Bronchial epithelial cell (primary cell): ENCODE results near the gene HEMGN. TPM values are rescaled to one million over a fixed set of nuclear protein-coding genes. Genes with fewer than 3 reads are reported as not detected.

ENCODE experiments used
- DNase-seq: peaks from one replicate; pipeline ENCODE4 v3.0.0-alpha.2; 2010; ENCODE audit warnings: low read depth
- FAIRE-seq: peaks from 2 replicates; lab custom pipeline; 2011; peaks lifted over from hg19 to GRCh38; lab: Jason Lieb, UNC
- H3K27me3 ChIP-seq: 2 replicates; pipeline ENCODE4 v1.5.1; 2011; ENCODE audit warnings: low read length; ENCODE audit not compliant: control insufficient read depth, insufficient read depth
- H3K36me3 ChIP-seq: 2 replicates; pipeline ENCODE4 v1.5.1; 2011; ENCODE audit warnings: low read length; ENCODE audit not compliant: control insufficient read depth, insufficient read depth
- H3K4me3 ChIP-seq: 2 replicates; pipeline ENCODE4 v1.5.1; 2011; ENCODE audit warnings: mild to moderate bottlenecking, low read depth, low read length, control low read depth
- total RNA-seq: library from RNA; depleted of rRNA; stranded (reverse); fragments of >200 nt; gene quantifications from 2 replicates; pipeline ENCODE4 v1.2.1, GENCODE V29; 2014
- TF ChIP-seq, protein P1 (sequence below): IDR thresholded peaks from 2 replicates; pipeline ENCODE4 v1.5.1; 2011; ENCODE audit warnings: mild to moderate bottlenecking, moderate library complexity, low read length, control low read depth, inconsistent platforms; ENCODE audit not compliant: insufficient read depth, severe bottlenecking

The HEMGN gene
- total RNA-seq: not detected in 2 replicates

- Histone ChIP-seq H3K27me3 (peaks cover 8% of the 10 kb centered on the region), H3K4me3 (no peak within 1 kb of the TSS), H3K36me3 (no peaks in the 10 kb centered on the region)
- FAIRE-seq: no peak
- no peak for DNase-seq
- TF ChIP-seq, protein P1, sequence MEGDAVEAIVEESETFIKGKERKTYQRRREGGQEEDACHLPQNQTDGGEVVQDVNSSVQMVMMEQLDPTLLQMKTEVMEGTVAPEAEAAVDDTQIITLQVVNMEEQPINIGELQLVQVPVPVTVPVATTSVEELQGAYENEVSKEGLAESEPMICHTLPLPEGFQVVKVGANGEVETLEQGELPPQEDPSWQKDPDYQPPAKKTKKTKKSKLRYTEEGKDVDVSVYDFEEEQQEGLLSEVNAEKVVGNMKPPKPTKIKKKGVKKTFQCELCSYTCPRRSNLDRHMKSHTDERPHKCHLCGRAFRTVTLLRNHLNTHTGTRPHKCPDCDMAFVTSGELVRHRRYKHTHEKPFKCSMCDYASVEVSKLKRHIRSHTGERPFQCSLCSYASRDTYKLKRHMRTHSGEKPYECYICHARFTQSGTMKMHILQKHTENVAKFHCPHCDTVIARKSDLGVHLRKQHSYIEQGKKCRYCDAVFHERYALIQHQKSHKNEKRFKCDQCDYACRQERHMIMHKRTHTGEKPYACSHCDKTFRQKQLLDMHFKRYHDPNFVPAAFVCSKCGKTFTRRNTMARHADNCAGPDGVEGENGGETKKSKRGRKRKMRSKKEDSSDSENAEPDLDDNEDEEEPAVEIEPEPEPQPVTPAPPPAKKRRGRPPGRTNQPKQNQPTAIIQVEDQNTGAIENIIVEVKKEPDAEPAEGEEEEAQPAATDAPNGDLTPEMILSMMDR: no peak
Measured at GRCh38 chr9:97938081-97938644, at the start of gene HEMGN. TSS of gene HEMGN (minus strand) at chr9:97938172. CDS start at chr9:97938136, 36 bp downstream.

- TF ChIP-seq, protein P1: no peak
- Histone ChIP-seq H3K27me3 (no peaks in the 10 kb centered on the region), H3K36me3 (no peaks in the 10 kb centered on the region), H3K4me3 (no peak overlapping the region)
- FAIRE-seq (no peak), DNase-seq (no peak)
Measured at GRCh38 chr9:97987487-97987886, 49.5 kb upstream of the HEMGN start.

GRCh38 chr9:97985058-97985861, 47.3 kb upstream of the HEMGN start:
- FAIRE-seq: no peak
- DNase-seq: peak; percentile 18
- peak overlapping the region; percentile 92 for H3K4me3 ChIP-seq
- H3K27me3 ChIP-seq: no peaks in the 10 kb centered on the region
- TF ChIP-seq, protein P1: no peak
- no peaks in the 10 kb centered on the region for H3K36me3 ChIP-seq

GRCh38 chr9:97984188-97985057, 46.5 kb upstream of the HEMGN start:
- no peaks in the 10 kb centered on the region for H3K36me3 ChIP-seq
- DNase-seq: peak; percentile 32
- FAIRE-seq: no peak
- TF ChIP-seq, protein P1: no peak
- H3K4me3 ChIP-seq: peak overlapping the region; percentile 92
- H3K27me3 ChIP-seq: no peaks in the 10 kb centered on the region

GRCh38 chr9:97983589-97984187, 45.7 kb upstream of the HEMGN start:
- H3K27me3 ChIP-seq: no peaks in the 10 kb centered on the region
- TF ChIP-seq, protein P1: no peak
- DNase-seq (peak; percentile 1), FAIRE-seq (no peak)
- H3K4me3 ChIP-seq: peak overlapping the region; percentile 92
- H3K36me3 ChIP-seq: no peaks in the 10 kb centered on the region
